K562 (cell line): ENCODE measurements around the gene RARRES2.

Experiments
- ATF7 ChIP-seq: fragments of 450-650 bp; IDR thresholded peaks from 2 replicates; pipeline ENCODE4 v1.7.1; 2014; ENCODE audit warnings: mild to moderate bottlenecking, moderate library complexity
- BCL6 ChIP-seq: fragments of 250-450 bp; sonication (Bioruptor Pico); IDR thresholded peaks from 2 replicates; pipeline ENCODE4 v1.4.0; 2020
- CBFA2T3 ChIP-seq: fragments of 450-650 bp; IDR thresholded peaks from 2 replicates; pipeline ENCODE4 v1.6.1; 2017
- CEBPZ ChIP-seq: fragments of 150-350 bp; IDR thresholded peaks from 2 replicates; pipeline ENCODE4 v1.6.1; 2014; ENCODE audit warnings: low read depth, mild to moderate bottlenecking, low read length, borderline replicate concordance
- EZH2 ChIP-seq: IDR thresholded peaks from 2 replicates; pipeline ENCODE4 v1.6.1; 2012; ENCODE audit warnings: low read depth, mild to moderate bottlenecking, inconsistent platforms, low read length, borderline replicate concordance
- MYNN ChIP-seq, 2 experiments: sonication (generic); formaldehyde crosslinking in 1 of 2; IDR thresholded peaks; 2 replicates each; pipeline versions ENCODE4 v1.5.0 to v1.6.1; 2016 to 2020; ENCODE audit warnings: antibody characterized with exemption in 1 of 2, missing genetic modification reagents in 1 of 2
- NR3C1 ChIP-seq: sonication (generic); formaldehyde crosslinking; IDR thresholded peaks from 2 replicates; pipeline ENCODE4 v1.8.1; 2022; ENCODE audit warnings: missing genetic modification reagents
- ZFP1 ChIP-seq: fragments of 450-650 bp; formaldehyde crosslinking; IDR thresholded peaks from 2 replicates; pipeline ENCODE4 v1.4.0; 2020; ENCODE audit warnings: mild to moderate bottlenecking, mixed read lengths
- ZNF717 ChIP-seq: fragments of 250-450 bp; sonication (Bioruptor Pico); IDR thresholded peaks from 2 replicates; pipeline ENCODE4 v1.5.0; 2021
- ZNF77 ChIP-seq: fragments of 250-450 bp; sonication (Bioruptor Pico); IDR thresholded peaks from 2 replicates; pipeline ENCODE4 v1.5.0; 2020
- TF ChIP-seq, protein P1 (sequence below): sonication (generic); formaldehyde crosslinking; IDR thresholded peaks from 2 replicates; pipeline ENCODE4 v1.5.0; 2020; ENCODE audit warnings: missing genetic modification reagents
- TF ChIP-seq, protein P2 (sequence below): sonication (generic); formaldehyde crosslinking; IDR thresholded peaks from 2 replicates; pipeline ENCODE4 v1.8.0; 2022; ENCODE audit warnings: mild to moderate bottlenecking, missing genetic modification reagents
- TF ChIP-seq, protein P3 (sequence below), 3 experiments: IDR thresholded peaks in 2 of 3; conservative IDR thresholded peaks in 1 of 3; 2 replicates each; pipeline ENCODE4 v1.5.1; 2011 to 2012; ENCODE audit warnings: low read length in 3 of 3, mild to moderate bottlenecking in 3 of 3, control low read depth in 2 of 3, improper control_type of control experiment in 1 of 3, inconsistent platforms in 1 of 3, low read depth in 1 of 3, mixed read lengths in 1 of 3, moderate library complexity in 1 of 3; ENCODE audit not compliant: insufficient read depth in 2 of 3

DNA sequence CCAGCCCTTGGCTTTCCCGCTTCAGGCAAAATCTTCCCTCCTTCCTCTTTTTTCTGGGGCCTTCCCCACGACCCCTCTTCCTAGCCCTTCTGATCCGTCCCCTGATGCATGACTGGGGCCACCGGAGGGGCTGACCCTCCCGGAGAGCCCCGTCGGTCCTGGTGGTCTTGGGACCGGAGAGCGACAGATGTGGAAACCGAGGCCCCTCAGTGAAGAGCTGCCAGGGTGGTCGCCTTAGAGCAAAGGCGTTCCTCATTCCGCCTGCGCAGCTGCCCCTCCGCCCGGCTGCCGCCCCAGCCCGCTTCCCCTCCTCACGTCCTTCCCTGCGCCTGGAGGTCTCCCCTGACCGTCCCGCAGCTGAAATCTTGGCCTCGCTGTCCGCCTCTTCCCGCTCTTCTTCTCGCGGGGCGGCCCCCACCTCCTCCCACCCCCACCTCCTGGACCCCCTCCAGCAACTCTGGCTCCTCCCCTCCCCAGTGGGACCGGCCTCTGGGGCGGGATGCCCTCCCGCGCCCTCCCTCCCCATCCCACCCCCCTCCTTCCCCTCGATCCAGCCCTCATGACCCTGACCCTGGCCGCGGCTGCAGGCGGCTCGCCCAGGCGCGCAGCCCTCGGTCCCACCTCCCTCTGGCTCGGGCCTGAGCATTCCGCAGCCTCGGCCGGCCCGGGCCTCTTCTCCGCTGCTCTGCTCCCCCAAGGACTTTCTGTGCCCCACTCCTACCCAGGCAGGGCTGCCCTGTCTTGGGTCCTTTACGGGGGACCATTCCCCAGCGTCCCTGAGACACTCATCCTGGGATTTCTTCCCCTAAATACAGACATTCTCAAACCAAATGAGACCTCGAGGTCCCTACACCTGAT is at the start of gene RARRES2:
- TF ChIP-seq NR3C1 = no peak
- TF ChIP-seq ATF7 = no peak
- no peak for TF ChIP-seq ZFP1 (CRISPR knock-in tag)
- TF ChIP-seq CBFA2T3 = no peak
- TF ChIP-seq, protein P1, sequence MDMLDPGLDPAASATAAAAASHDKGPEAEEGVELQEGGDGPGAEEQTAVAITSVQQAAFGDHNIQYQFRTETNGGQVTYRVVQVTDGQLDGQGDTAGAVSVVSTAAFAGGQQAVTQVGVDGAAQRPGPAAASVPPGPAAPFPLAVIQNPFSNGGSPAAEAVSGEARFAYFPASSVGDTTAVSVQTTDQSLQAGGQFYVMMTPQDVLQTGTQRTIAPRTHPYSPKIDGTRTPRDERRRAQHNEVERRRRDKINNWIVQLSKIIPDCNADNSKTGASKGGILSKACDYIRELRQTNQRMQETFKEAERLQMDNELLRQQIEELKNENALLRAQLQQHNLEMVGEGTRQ (CRISPR knock-in tag) = no peak
- TF ChIP-seq EZH2 = no peak
- TF ChIP-seq, protein P2, sequence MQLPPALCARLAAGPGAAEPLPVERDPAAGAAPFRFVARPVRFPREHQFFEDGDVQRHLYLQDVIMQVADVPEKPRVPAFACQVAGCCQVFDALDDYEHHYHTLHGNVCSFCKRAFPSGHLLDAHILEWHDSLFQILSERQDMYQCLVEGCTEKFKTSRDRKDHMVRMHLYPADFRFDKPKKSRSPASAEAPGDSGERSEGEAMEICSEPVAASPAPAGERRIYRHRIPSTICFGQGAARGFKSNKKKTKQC (CRISPR knock-in tag) = no peak
- TF ChIP-seq BCL6 (CRISPR knock-in tag) = no peak
- TF ChIP-seq CEBPZ = no peak
- no peak for TF ChIP-seq ZNF77
- TF ChIP-seq, protein P3, sequence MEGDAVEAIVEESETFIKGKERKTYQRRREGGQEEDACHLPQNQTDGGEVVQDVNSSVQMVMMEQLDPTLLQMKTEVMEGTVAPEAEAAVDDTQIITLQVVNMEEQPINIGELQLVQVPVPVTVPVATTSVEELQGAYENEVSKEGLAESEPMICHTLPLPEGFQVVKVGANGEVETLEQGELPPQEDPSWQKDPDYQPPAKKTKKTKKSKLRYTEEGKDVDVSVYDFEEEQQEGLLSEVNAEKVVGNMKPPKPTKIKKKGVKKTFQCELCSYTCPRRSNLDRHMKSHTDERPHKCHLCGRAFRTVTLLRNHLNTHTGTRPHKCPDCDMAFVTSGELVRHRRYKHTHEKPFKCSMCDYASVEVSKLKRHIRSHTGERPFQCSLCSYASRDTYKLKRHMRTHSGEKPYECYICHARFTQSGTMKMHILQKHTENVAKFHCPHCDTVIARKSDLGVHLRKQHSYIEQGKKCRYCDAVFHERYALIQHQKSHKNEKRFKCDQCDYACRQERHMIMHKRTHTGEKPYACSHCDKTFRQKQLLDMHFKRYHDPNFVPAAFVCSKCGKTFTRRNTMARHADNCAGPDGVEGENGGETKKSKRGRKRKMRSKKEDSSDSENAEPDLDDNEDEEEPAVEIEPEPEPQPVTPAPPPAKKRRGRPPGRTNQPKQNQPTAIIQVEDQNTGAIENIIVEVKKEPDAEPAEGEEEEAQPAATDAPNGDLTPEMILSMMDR (IDR thresholded peaks at IDR 0.05 in 2 of 3, conservative IDR thresholded peaks at IDR 0.05 in 1 of 3; ENCODE audit: insufficient read depth in 2 of 3, low read depth in 1 of 3, low read length in 3 of 3) = no peak
- no peak for TF ChIP-seq MYNN (IDR thresholded peaks at IDR 0.05)
- TF ChIP-seq MYNN (CRISPR knock-in tag; IDR thresholded peaks at IDR 0.05) = no peak
- TF ChIP-seq ZNF717 (CRISPR knock-in tag) = no peak
